ENCODE data around the gene ZNF367.

The ZNF367 gene

GRCh38 chr9:96436456-96437126 is 18.4 kb upstream of the ZNF367 start:
- DNase-seq, result no peak

GRCh38 chr9:96436063-96436455 is 17.9 kb upstream of the ZNF367 start:
- no peak for DNase-seq

- DNase-seq, result no peak
Observed at GRCh38 chr9:96435345-96435744, 17.2 kb upstream of the ZNF367 start.

GRCh38 chr9:96430377-96430776 is 12.2 kb upstream of the ZNF367 start:
- DNase-seq, result no peak

- no peak for DNase-seq
Observed at GRCh38 chr9:96429732-96430131, 11.6 kb upstream of the ZNF367 start.

GRCh38 chr9:96425500-96426169 is 7.5 kb upstream of the ZNF367 start:
- no peak for DNase-seq

- DNase-seq, result no peak
Observed at GRCh38 chr9:96423985-96424336, 5.8 kb upstream of the ZNF367 start.

GRCh38 chr9:96423322-96423984 is 5.3 kb upstream of the ZNF367 start:
- no peak for DNase-seq

GRCh38 chr9:96420468-96421219 is 2.5 kb upstream of the ZNF367 start:
- no peak for DNase-seq

- DNase-seq, result no peak
Observed at GRCh38 chr9:96419691-96419969, 1.5 kb upstream of the ZNF367 start.

- peak; percentile 81 for DNase-seq
Observed at GRCh38 chr9:96418920-96419690, 935 bp upstream of the ZNF367 start.

- DNase-seq, result no peak
Observed at GRCh38 chr9:96417661-96418082, 498 bp downstream of the ZNF367 start.

- no peak for DNase-seq
Observed at GRCh38 chr9:96417051-96417586, 1.1 kb downstream of the ZNF367 start.

GRCh38 chr9:96413302-96414221 is 4.6 kb downstream of the ZNF367 start:
- no peak for DNase-seq

- no peak for DNase-seq
Observed at GRCh38 chr9:96412174-96412913, 5.8 kb downstream of the ZNF367 start.

GRCh38 chr9:96411129-96411838 is 6.9 kb downstream of the ZNF367 start:
- no peak for DNase-seq

GRCh38 chr9:96408409-96409280 is 9.5 kb downstream of the ZNF367 start:
- no peak for DNase-seq

- DNase-seq, result no peak
Observed at GRCh38 chr9:96400132-96400910, 17.8 kb downstream of the ZNF367 start.

GRCh38 chr9:96399325-96399633 is 18.9 kb downstream of the ZNF367 start:
- DNase-seq, result no peak

Measured in SIG-M5 (cell line).